Tibial nerve (tissue), 4 donors: Measurements from ENCODE around the gene BLID.

ENCODE experiments used
- CTCF ChIP-seq, 5 experiments: fragments of 200-600 bp in 3 of 5; fragments of 450-650 bp in 2 of 5; sonication (generic) in 3 of 5; IDR thresholded peaks; one replicate each; pipeline ENCODE4 v1.5.1; 2016 to 2019; ENCODE audit warnings: antibody characterized with exemption in 5 of 5, mild to moderate bottlenecking in 3 of 5, moderate library complexity in 2 of 5
- EP300 ChIP-seq, 2 donors: sonication (generic); formaldehyde crosslinking; IDR thresholded peaks; one replicate each; pipeline ENCODE4 v1.6.1; 2017; ENCODE audit warnings: antibody characterized with exemption in 2 of 2, mild to moderate bottlenecking in 1 of 2
- POLR2A ChIP-seq, 2 donors: fragments of 450-650 bp; IDR thresholded peaks; one replicate each; pipeline ENCODE4 v1.6.1; 2017; ENCODE audit warnings: antibody characterized with exemption in 2 of 2, mild to moderate bottlenecking in 2 of 2, moderate library complexity in 2 of 2

DNA sequence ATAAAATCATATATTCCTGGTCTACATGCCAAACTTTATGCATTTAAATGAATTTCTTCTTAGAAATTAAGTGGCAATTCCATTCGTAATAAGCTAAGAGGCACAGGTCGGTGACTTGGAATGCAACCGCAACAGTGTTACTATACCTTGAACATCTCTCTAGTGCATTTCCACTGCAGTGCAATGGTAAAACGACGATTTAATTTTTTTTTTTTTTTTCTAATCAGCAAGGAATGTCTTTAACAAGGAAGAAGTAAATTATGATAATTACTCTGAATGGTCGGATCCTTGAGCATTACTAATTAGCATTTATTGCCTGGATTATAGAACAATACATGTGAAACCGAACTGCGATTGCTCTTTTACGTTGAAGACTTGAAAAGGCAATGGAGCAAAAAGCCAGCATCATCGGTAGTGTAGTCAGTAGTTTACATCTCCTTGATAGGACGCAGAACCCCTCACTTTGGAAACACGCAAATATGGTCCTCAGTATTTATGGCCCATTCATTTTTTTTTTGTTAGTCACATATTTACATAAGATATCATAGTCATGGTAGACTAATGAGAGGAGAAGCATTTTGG lies 20.2 kb downstream of the BLID start:
- no peak for TF ChIP-seq POLR2A (IDR thresholded peaks at IDR 0.05)
- TF ChIP-seq EP300 (IDR thresholded peaks at IDR 0.05), result peak in 1 of 2 donors; percentile 4
- no peak for TF ChIP-seq CTCF (IDR thresholded peaks at IDR 0.05)
